A549 (cell line): ENCODE results near the gene PER1.

Experiments used
- CEBPB ChIP-seq, 2 experiments: fragments of >200 bp in 1 of 2; sonication (Bioruptor Twin) in 1 of 2; formaldehyde crosslinking in 1 of 2; IDR thresholded peaks; 2 replicates each; pipeline ENCODE4 v1.6.1; 2012 to 2016
- MAX ChIP-seq: IDR thresholded peaks from 2 replicates; pipeline ENCODE4 v1.6.1; 2012
- POLR2A ChIP-seq: IDR thresholded peaks from 2 replicates; pipeline ENCODE4 v1.6.1; 2012; ENCODE audit warnings: mild to moderate bottlenecking, low read length
- RARB ChIP-seq: fragments of 250-450 bp; sonication (Bioruptor Pico); IDR thresholded peaks from 2 replicates; pipeline ENCODE4 v1.8.0; 2021; ENCODE audit warnings: mild to moderate bottlenecking, moderate library complexity

DNA sequence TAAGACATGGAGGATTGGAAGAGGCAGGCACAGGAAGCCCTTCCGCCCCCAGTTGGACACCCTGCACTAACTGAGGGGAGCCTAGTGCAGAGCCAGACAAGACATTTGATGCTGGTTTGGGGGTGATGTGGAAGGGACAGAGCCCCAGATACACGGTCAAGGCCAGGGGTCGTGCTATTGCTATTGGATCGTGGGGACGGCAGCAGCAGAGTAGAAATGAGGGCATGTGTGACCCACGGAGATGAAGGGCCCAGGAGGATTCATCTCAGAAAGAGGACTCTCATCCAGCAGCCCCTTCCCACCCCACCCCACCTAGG, 12.6 kb upstream of the PER1 start:
- TF ChIP-seq POLR2A (no peak), MAX (no peak), RARB (CRISPR knock-in tag) (no peak), CEBPB (IDR thresholded peaks at IDR 0.05) (no peak)
